ENCODE results near the gene YPEL1.
"Not testable (repeated sequence)": the region's sequence is repeated elsewhere in the genome, so short reads cannot be mapped to it uniquely, and the experiment has no call there.

The YPEL1 gene

GRCh38 chr22:21720191-21720859, 15.3 kb downstream of the YPEL1 start:
- DNase-seq, result not testable (repeated sequence)

- DNase-seq, result peak; percentile 48
Observed at GRCh38 chr22:21719024-21719423, 16.6 kb downstream of the YPEL1 start.

GRCh38 chr22:21718499-21718898, 17.1 kb downstream of the YPEL1 start:
- no peak for DNase-seq

GRCh38 chr22:21716395-21717122, 19.0 kb downstream of the YPEL1 start:
- DNase-seq, result not testable (repeated sequence)

GRCh38 chr22:21714786-21715185, 20.8 kb downstream of the YPEL1 start:
- DNase-seq, result no peak

GRCh38 chr22:21714059-21714770, 21.4 kb downstream of the YPEL1 start:
- DNase-seq, result no peak

GRCh38 chr22:21713428-21714058, 22.1 kb downstream of the YPEL1 start:
- no peak for DNase-seq

GRCh38 chr22:21712751-21713427, 22.7 kb downstream of the YPEL1 start:
- DNase-seq, result peak; percentile 68

GRCh38 chr22:21711851-21712250, 23.7 kb downstream of the YPEL1 start:
- DNase-seq, result no peak

GRCh38 chr22:21710156-21710555, 25.4 kb downstream of the YPEL1 start:
- no peak for DNase-seq

GRCh38 chr22:21709688-21710087, 25.9 kb downstream of the YPEL1 start:
- no peak for DNase-seq

- no peak for DNase-seq
Observed at GRCh38 chr22:21708960-21709359, 26.6 kb downstream of the YPEL1 start.

- DNase-seq, result no peak
Observed at GRCh38 chr22:21707677-21708076, 27.9 kb downstream of the YPEL1 start.

GRCh38 chr22:21703684-21704316, 31.8 kb downstream of the YPEL1 start:
- DNase-seq, result no peak

- no peak for DNase-seq
Observed at GRCh38 chr22:21702700-21703683, 32.6 kb downstream of the YPEL1 start.

- DNase-seq, result no peak
Observed at GRCh38 chr22:21702094-21702493, 33.5 kb downstream of the YPEL1 start.

GRCh38 chr22:21701384-21701971, 34.1 kb downstream of the YPEL1 start:
- DNase-seq, result no peak

- DNase-seq, result no peak
Observed at GRCh38 chr22:21700822-21701221, 34.8 kb downstream of the YPEL1 start.

- no peak for DNase-seq
Observed at GRCh38 chr22:21699643-21700042, 36.0 kb downstream of the YPEL1 start.
